Measurements from ENCODE around the gene PLIN1. TPM values are rescaled to one million over a fixed set of nuclear protein-coding genes. Genes with fewer than 3 reads are reported as not detected.

The PLIN1 gene
- total and polyA plus RNA-seq, 10 of the 15 experiments (the other 5 are each of a cell fraction or from before 2014, with no cell fraction given) = 0.05 to 0.13 (median 0.09) TPM; not detected in 6

DNA sequence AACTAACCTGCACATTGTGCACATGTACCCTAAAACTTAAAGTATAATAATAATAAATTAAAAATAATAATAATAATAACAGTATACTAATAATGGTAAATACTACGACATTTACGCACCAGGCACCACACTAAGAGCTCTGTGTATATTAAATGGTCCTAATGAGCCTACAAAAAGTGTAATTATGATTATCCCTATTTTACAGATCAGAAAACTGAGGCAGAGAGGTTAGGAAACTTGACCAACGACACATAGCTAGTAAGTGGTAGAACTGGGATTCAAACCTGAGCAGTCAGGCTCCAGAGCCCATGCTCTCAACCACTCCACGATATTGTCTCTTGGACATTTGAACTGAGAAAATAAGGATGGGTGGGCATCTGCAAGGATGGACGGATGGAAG lies 38.9 kb downstream of the PLIN1 start:
- no TSS peak for BruUV-seq (replicated peaks)
- FAIRE-seq (no peak), DNase-seq (ENCODE audit: low read depth, low spot score) (no peak), ATAC-seq (no peak)
- no peaks in the 10 kb centered on the region for H4K20me1 ChIP-seq (ENCODE audit: control insufficient read depth, insufficient read depth)
- ChIA-PET RAD21 (ENCODE audit: unreplicated experiment) (no interaction called here), CTCF (interaction anchor here (1.6 kb wide), 1 partner anchor 100 kb away, joined by 4 read pairs; no protein-coding TSS in a partner anchor), SMC1A (ENCODE audit: uncharacterized antibody, unreplicated experiment) (no interaction called here), POLR2A (no interaction called here)
- H3K9ac ChIP-seq (ENCODE audit: control insufficient read depth, insufficient read depth, low read length) = no peak overlapping the region
- no peaks in the 10 kb centered on the region for H3K79me2 ChIP-seq (ENCODE audit: control insufficient read depth, insufficient read depth, low read length)
- no peak overlapping the region for H3K27ac ChIP-seq (ENCODE audit: control insufficient read depth, insufficient read depth)
- in situ Hi-C loops (cut with MboI) = no loop called here
- intact Hi-C loops (cut with micrococcal nuclease; ENCODE audit: unreplicated experiment) = no loop called here
- H3K4me1 ChIP-seq (ENCODE audit: control insufficient read depth, insufficient read depth, low read length) = no peaks in the 10 kb centered on the region
- H3K4me3 ChIP-seq = no peak overlapping the region
- H3K27me3 ChIP-seq (replicated peaks in 1 of 2; ENCODE audit: control insufficient read depth in 2 of 2, insufficient read depth in 2 of 2, low read length in 1 of 2) = no peaks in the 10 kb centered on the region
- WGBS (ENCODE audit: insufficient coverage, insufficient replicate concordance, low lambda C conversion rate, missing lambda C conversion rate) = 52% methylated on average over 5 of the region's 5 CpGs
- H3K9me3 ChIP-seq (replicated peaks; ENCODE audit: control insufficient read depth, insufficient read depth, low read length) = no peaks in the 10 kb centered on the region
- H3K4me2 ChIP-seq (ENCODE audit: control insufficient read depth, insufficient read depth) = no peak overlapping the region
- H3K36me3 ChIP-seq (ENCODE audit: control insufficient read depth in 2 of 2, insufficient read depth in 2 of 2, low read length in 1 of 2) = no peaks in the 10 kb centered on the region
- TF ChIP-seq CBX3 (IDR thresholded peaks at IDR 0.05; ENCODE audit: borderline replicate concordance, low read depth) (no peak), HDAC6 (IDR thresholded peaks at IDR 0.05; ENCODE audit: unreplicated experiment) (no peak), NR2C1 (IDR thresholded peaks at IDR 0.05) (no peak)
- H2AFZ ChIP-seq (ENCODE audit: control insufficient read depth, low read depth, low read length) = no peak overlapping the region

GRCh38 chr15:89633585-89633984 lies 45.6 kb downstream of the PLIN1 start:
- intact Hi-C loops (cut with micrococcal nuclease; ENCODE audit: unreplicated experiment) = no loop called here
- RAD21 ChIA-PET (ENCODE audit: unreplicated experiment) = no interaction called here
- Histone ChIP-seq H3K4me3 (no peak overlapping the region), H3K4me1 (ENCODE audit: control insufficient read depth, insufficient read depth, low read length) (no peaks in the 10 kb centered on the region), H3K9me3 (replicated peaks; ENCODE audit: control insufficient read depth, insufficient read depth, low read length) (no peaks in the 10 kb centered on the region; the same call in 2 of the 3 replicates), H3K4me2 (ENCODE audit: control insufficient read depth, insufficient read depth) (no peak overlapping the region), H3K36me3 (ENCODE audit: control insufficient read depth in 2 of 2, insufficient read depth in 2 of 2, low read length in 1 of 2) (peaks cover 12 to 17% of the 10 kb centered on the region in 2 experiments), H3K27me3 (replicated peaks in 1 of 2; ENCODE audit: control insufficient read depth in 2 of 2, insufficient read depth in 2 of 2, low read length in 1 of 2) (no peaks in the 10 kb centered on the region), H3K9ac (ENCODE audit: control insufficient read depth, insufficient read depth, low read length) (no peak overlapping the region), H4K20me1 (ENCODE audit: control insufficient read depth, insufficient read depth) (no peaks in the 10 kb centered on the region), H2AFZ (ENCODE audit: control insufficient read depth, low read depth, low read length) (no peak overlapping the region), H3K79me2 (ENCODE audit: control insufficient read depth, insufficient read depth, low read length) (no peaks in the 10 kb centered on the region), H3K27ac (ENCODE audit: control insufficient read depth, insufficient read depth) (no peak overlapping the region)
- 93% methylated on average over 23 of the region's 23 CpGs for WGBS (ENCODE audit: insufficient coverage, insufficient replicate concordance, low lambda C conversion rate, missing lambda C conversion rate)
- BruUV-seq (replicated peaks) = no TSS peak
- CTCF ChIA-PET = no interaction called here
- SMC1A ChIA-PET (ENCODE audit: uncharacterized antibody, unreplicated experiment) = no interaction called here
- no peak for DNase-seq (ENCODE audit: low read depth, low spot score)
- in situ Hi-C loops (cut with MboI) = no loop called here
- ATAC-seq = no peak
- POLR2A ChIA-PET = no interaction called here
- no peak for FAIRE-seq
- no peak for TF ChIP-seq TCF3 (IDR thresholded peaks at IDR 0.05; ENCODE audit: borderline replicate concordance, insufficient read depth, low read depth, low read length)
- TF ChIP-seq CBX5 (IDR thresholded peaks at IDR 0.05; ENCODE audit: low read depth) = no peak
- no peak for TF ChIP-seq STAT1 (conservative IDR thresholded peaks at IDR 0.05)
- TF ChIP-seq RAD21 (IDR thresholded peaks at IDR 0.05; ENCODE audit: insufficient read depth, low read depth, low read length) = no peak
- TF ChIP-seq ZNF24 (IDR thresholded peaks at IDR 0.05) = no peak
- TF ChIP-seq MYB (IDR thresholded peaks at IDR 0.05; ENCODE audit: borderline replicate concordance, low read depth, low read length) = no peak
- no peak for TF ChIP-seq SIX5 (IDR thresholded peaks at IDR 0.05; ENCODE audit: low read depth, low read length, severe bottlenecking)
- TF ChIP-seq KLF5 (IDR thresholded peaks at IDR 0.05; ENCODE audit: partially characterized antibody) = no peak
- TF ChIP-seq MEF2A (IDR thresholded peaks at IDR 0.05; ENCODE audit: insufficient read depth, low read depth, low read length) = no peak
- no peak for TF ChIP-seq BCL11A (IDR thresholded peaks at IDR 0.05; ENCODE audit: low read depth, low read length)
- no peak for TF ChIP-seq YBX1 (IDR thresholded peaks at IDR 0.05)
- TF ChIP-seq IRF5 (IDR thresholded peaks at IDR 0.05; ENCODE audit: borderline replicate concordance) = no peak
